HepG2 (cell line): ENCODE results near the gene WNT3A.

Experiments
- CHD2 ChIP-seq: IDR thresholded peaks from 2 replicates; pipeline ENCODE4 v1.6.1; 2011; ENCODE audit warnings: low read depth, low read length, improper control_type of control experiment
- FIP1L1 ChIP-seq: fragments of 200-400 bp; formaldehyde crosslinking; IDR thresholded peaks from 2 replicates; pipeline ENCODE4 v1.6.1; 2018; ENCODE audit warnings: low read depth, mild to moderate bottlenecking, low read length, moderate library complexity, borderline replicate concordance; ENCODE audit not compliant: insufficient read depth
- POLR2A ChIP-seq, 2 experiments: IDR thresholded peaks; 2 replicates each; pipeline ENCODE4 v1.6.1; 2011; ENCODE audit warnings: low read depth in 2 of 2, low read length in 2 of 2, mild to moderate bottlenecking in 1 of 2, moderate library complexity in 1 of 2; ENCODE audit not compliant: insufficient read depth in 1 of 2
- ZNF382 ChIP-seq: sonication (generic); formaldehyde crosslinking; IDR thresholded peaks from 2 replicates; pipeline ENCODE4 v1.5.0; 2020; ENCODE audit warnings: missing genetic modification reagents, mild to moderate bottlenecking, borderline replicate concordance

DNA sequence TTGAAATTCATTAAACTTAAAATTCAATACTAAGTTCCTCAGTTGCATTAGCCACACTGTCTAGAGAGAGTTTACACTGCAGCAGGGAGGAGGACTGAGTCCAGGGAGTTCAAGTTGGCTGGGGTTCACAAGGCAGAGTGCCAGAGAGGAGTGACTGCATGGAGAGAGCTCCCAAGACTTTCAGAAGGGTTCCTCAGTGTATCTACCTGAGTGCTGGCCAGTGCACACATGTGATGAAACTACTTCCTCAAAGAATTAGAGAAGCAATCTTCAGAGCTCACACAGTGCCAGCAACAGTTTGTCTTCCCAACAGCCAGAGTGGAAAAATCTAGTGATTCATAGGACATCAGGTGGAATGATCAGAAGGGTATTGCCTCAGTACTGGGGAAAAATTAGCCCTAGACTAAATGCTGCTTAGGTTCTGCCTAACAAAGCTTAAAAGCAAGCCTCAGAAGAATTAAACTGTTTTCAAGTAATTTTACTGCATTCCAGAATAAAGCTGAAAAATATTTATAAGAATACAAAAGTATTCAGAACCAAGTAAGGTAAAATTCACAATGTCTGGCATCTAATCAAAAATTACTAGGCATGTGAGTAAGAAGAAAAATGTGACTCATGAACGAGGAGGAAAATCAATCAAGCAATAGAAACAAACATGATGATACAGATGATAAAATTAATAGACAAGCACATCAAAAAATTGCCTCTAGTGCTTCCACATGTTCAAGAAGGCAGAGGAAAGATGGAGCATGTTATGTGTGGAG, 10.4 kb upstream of the WNT3A start:
- TF ChIP-seq ZNF382 (CRISPR knock-in tag) (no peak), POLR2A (IDR thresholded peaks at IDR 0.05; ENCODE audit: insufficient read depth in 1 of 2, low read depth in 2 of 2, low read length in 2 of 2) (no peak), CHD2 (no peak), FIP1L1 (no peak)
